Stimulated activated naive CD4-positive, alpha-beta T cell treated with Interleukin-2 at 50 U/mL for 16 hours (primary cell): Measurements from ENCODE around the gene MBLAC1.

ENCODE experiments used
- DNase-seq: peaks from one replicate; lab custom pipeline; 2025; lab: John Stamatoyannopoulos, UW

The MBLAC1 gene

DNA sequence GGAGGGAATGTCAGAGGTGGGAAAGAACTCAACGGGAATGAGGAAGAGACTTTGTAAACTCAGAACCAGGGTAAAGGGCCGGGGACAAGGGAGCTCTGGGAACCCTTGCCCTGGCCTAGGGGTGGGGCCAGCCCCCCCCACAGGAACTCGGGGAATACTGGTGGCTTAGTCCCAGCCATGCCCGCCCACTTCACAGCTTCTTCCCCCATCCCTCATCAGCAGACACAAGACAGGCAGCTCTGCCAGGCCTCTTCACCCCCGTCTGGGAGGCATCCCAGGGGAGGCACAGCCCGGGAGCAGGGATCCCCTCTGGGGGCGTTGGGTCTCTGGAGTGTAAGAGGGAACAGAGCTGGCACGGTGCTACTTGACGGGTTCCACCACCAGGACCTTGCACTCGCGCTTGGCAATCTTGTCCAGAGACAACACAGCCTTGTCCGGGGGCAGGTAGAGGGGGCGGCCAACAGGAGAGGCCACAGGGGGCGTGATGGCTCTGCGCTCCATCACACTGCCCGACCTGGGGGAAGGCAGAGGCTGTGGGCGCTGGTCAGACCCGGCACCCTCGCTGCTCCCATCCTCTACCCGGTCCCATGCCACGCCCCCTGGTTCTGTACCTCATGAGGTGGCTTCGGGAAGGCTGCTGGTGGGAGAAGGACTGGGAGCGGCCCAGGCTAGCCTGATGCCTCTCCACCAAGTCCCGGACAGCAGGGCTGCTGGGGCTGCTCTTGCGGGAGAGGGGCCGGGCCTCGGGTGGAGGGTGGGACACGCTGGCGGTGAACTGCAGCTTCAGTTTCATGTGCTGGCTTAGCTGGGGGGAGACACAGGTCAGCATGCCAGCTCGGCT, 28.1 kb downstream of the MBLAC1 start:
- no peak for DNase-seq

DNA sequence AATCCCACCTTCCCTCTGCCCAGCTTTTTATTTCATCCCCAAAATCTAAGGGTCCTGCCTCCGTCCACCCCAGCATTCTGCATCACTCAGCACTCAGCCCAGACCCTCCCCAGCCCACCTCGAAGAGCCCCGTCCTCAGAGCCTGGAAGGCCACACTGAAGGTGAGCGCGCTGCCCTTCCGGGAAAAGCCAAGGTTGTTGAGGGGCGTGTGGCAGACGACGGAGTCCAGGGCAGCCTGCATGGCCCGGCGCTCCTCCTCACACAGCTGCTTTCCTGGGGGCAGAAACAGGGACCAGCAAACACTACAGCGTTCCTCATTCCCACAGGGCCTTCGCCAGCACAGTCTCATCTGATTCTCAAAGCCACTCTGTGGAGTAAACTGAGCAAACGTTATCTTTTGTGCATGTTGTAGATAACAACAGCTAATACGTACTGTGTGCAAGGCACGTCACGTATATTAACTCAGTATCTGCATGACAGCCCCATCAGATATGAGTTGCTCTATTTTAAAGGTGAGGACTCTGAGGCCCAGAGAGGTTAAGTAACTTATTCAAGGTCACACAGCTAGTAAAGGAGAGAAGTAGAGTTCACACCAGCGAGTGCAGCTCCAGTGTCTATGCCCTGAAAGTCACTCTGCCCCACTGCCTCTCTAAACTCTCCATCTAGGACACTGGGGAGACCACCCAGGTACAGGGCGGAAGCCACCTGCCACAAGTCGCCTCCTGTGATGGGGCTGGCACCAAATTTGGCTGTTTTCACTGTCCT, 29.0 kb downstream of the MBLAC1 start:
- DNase-seq, result no peak

DNA sequence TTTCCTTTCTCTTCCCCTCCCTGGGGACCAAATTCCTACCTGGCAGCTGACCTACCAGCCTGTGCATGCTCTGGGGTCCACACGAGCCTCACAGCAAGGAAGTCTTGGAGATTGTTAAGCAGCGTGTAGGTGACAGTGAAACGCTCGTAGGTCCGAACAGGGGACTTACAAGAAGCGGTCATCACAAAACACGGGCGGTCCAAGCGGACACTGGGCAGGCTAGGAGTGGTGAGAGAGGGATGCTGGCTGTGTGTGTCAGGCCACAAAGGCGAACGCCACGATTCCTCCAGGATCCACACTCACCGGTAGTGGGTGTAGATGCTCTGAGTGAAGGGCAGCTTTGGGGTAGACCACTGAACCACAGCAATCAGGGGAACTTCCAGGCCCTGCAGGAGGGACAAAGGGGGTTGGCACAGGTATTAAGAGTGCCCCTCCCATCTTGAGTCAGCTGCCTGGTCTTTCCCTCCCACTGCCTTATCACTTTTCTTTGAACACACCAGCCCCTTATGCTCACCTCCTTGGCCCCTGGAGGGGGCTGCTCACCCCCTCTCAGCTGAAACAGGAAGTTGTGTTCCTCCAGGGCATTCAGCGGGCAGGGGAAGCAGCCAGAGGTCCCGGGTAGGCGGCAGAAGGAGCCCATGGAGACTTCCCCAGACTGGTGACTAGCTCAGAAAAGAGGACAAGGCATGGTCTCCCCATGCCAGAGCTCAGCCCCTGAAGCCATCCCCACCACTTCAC, 29.7 kb downstream of the MBLAC1 start:
- no peak for DNase-seq

DNA sequence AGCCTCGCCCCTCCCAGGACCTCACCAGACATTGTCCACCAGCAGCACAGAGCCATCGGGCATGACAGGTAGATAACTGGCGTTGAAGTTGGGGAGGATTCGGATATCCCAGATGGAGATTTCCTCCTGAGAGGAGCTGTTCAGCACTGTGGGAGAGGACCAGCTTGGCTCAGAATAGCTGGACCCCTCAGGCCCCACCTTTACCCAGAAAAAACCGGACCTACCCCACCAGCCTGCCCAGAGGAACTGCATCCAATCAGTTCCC, 30.2 kb downstream of the MBLAC1 start:
- no peak for DNase-seq

DNA sequence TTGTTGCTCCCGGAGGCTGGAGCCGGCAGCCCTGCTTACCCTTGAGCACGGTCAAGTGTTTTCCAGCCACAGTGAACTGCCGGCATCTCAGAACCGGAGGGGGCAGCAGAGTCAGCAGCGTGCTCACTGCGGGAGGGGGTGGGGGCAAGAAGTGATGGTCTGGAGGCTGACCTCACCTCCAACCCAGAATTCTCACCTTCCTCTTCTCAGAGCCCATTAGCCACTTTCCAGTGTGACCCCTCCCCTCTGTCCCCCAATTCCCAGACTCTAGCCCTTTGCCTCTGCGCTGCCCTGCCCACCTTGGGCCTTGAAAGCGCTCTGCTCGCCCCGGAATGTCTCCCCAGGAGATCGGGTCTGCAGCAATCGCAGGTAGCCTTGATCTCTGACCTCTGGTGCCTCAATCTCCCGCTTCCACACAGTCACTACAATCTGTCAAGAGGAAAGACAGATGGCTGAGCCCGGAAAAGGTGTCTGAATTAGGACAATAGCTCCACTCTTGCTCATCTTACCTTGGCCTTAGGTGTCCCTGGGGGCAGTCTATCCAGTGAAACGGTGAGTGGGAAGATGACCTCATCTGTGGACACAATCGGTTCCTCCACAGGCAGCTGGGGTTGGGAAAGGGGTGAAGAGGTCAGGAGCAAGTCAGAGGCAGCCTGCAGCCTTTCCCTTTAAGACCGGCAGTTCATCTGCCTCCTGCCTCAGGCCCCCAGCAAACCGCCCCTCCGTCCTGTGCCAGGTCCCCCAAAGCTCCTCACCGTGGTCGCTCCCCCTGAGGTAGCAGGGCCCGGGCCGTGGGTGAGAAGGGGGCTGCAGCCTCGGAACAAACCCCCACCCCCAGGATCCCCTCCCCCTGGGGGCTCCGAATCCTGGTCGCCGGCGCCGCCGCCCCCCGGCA, 30.8 kb downstream of the MBLAC1 start:
- no peak for DNase-seq

DNA sequence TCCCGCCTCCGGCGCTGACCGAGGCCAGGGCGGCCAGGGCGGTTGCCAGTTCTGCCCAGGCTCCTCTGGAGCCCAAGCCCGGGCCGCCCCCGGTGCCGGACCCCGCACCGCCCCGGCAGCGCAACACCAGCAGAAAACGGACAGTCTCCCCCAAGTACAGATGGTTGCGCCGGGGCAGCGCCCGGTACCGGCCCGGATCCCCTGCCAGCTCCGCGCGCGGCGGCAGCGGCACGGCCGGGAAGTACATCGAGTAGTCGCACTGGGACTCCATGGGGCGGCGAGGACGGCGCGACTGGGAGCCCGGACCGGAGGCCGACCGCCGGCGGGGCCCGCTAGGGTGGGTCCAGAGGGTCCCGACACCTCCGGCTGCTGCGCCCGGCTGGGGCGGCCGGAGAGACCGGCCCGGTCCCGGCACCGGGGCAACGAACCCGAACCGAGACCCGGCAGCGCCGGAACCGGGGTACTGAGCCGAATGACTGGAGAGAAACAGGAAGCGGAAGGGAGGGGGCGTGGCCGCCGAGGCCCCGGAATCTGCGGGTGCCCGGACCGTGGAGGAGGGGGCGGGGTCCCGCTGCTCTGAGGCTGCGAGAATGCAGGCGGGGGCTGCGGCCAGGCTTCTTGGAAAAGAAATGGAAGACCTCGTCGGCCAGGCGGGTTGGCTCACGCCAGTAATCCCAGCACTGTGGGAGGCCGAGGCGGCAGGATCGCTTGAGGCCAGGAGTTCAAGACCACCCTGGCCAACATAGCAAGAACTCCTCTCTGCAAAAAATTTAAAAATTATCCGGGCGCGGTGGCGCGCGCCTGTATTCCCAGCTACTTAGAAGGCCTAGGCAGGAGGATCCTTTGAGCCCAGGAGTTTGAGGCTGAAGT, 31.7 kb downstream of the MBLAC1 start, which contains the start of gene TRAPPC14:
TRAPPC14 (minus strand) TSS at position 495 of the 870 bp plus-strand sequence; CDS start at position 271, 224 bp downstream.
- peak; percentile 92 for DNase-seq

DNA sequence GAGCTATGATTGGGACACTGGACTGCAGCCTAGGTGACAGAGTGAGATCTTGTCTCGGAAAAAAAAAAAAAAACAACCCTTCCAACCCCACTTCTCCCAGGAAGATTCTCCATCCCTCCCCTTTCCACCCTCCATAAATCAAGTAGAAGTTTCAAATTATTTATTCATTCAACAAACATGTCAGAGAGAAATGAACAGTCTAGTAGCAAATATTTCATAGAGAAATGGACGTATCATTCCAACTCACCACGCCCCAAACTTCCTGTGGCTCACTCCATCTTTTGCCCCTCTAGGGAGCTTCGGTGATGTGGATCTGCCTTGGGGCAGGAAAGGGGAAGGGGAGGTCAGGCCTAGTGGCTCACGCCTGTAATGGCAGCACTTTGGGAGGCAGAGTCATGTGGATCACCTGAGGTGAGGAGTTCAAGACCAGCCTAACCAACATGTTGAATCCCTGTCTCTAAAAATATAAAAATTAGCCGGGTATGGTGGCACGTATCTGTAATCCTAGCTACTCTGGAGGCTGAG, 32.4 kb downstream of the MBLAC1 start:
- DNase-seq, result no peak

DNA sequence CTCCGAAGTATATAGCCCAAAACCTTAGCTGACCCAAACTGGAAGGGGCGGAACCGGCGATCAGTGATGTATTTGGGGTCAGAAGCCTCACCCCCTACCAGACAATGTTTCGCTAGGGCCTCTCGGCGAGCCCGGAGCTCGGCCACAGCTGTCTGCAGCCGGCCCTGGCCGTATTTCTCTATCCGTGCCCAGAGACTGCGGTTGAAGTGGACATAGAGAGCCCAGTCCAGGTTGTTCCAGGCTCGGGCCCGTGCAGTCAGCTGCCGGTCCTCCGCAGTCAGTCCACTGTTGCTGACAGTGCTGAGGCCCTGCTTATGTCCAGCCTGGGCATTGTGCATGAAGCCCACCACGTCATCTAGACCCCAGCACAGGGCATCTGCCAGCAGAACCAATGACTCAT, 33.3 kb downstream of the MBLAC1 start:
- DNase-seq, result no peak

DNA sequence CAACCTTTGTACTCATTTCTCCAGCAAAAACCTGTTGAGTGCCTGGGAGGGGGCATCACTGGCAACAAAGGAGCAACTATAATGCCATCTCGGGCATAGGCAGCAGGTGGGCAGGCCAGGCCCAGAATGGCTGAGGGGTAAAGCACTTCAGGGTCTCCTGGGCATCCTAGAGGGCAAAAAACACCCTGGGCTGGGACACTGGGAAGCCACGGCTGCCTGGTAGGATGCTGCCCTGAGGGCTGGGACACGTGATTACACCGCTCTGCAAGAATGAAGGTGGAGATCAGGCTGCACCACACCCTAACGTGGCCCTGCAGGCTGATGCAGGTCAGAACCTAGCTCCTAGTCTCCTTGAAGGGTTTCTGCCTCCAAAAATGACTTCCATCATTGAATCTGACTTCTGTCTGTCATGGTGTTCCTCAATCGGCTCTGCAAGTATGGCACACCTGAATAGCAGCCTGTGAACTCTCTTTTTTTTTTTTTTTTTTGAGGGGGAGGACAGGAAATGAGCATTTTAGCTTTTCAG, 36.3 kb downstream of the MBLAC1 start:
- no peak for DNase-seq

DNA sequence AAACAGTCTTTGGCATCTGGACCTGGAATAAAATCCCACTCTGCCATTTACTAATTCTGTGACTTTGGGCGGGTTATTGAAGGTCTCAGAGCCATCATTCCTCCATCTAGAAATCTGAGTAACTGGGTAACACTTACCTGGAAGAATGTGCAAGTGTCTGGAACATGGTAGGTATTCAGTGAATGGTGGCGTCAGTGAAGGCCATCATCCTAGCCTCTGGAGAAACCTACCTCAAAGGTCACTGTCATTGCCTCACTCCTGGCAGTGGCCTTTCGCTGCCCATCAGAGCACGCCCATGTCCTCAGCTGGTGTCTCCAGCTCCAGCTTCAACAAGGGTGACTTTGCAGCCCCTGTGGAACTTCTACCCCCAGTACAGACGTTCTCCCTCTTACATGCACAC, 37.1 kb downstream of the MBLAC1 start:
- no peak for DNase-seq

DNA sequence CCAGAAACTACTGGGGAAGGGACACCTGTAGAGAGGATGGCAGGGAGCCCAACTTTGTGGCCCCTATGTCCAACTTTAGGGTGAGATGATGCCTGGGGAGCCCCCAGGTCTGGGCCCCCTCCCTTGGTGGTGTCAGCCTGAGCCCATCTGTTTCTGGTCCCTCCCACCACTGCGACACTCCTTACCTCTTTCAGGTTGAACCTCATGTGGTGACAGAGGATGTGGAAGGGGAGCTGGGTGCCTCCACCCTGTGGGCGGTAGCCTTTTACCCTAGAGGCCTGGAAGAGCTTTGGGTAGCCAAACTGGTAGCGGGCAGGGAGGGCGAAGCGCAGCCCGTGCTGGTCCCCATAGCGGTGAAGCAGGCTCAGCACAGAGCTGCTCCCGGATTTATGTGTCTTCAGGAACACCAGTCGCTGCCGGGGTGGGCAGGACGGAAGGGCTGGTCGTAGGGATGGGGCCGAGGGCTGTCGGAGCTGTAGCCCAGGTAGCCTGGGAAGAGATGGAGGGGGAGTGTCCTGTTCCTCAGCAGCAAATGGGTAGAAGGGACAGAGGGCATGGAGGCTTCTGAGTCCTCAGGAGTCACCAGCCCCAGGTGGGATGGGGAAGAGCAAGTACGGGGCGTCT, 39.7 kb downstream of the MBLAC1 start:
- DNase-seq, result peak; percentile 38

DNA sequence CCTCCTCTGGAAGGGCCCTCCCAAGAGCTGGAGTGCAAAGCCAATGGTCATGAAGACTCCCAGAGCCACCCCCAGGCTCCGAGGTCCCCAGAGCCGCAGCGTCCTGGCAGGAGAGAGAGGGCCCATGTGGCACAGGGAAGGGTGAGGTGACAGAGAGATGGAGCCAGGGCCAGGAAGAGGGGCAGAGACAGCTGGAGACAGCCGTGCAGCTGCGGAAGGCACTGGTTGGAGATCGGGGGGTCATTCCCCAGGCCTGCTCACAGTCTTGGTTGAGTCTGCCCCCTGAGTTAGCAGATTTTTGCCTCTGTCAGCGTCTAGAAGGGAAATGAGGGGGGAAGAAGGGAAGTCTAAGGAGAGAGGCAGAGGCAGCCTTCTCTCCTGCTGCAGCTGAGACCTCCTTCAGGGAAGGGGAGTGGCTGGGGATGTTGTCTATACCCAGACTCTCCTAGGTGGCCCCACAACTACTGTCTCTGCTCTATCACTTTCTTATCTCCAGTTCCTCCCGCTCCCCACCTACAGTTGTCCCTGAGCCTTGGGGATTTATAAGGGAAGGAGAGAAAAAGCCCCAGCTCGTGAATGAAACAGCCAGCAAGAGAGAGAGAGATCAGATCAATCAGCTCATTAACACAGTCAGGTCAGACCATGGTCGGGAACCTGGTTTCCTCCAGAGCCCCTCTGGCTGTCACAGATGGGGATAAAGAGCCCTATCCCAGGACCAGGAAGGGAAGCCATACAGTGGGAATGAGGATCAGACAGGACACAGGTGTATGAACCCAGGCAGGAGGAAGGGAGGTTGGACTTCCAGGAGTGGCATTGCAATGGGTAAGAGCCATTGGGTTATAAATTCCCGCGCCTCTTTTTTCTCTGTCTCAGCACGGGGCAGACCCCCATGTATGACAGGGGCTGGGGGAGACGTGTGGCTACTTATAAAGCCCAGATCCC, 40.5 kb downstream of the MBLAC1 start:
- DNase-seq, result no peak

DNA sequence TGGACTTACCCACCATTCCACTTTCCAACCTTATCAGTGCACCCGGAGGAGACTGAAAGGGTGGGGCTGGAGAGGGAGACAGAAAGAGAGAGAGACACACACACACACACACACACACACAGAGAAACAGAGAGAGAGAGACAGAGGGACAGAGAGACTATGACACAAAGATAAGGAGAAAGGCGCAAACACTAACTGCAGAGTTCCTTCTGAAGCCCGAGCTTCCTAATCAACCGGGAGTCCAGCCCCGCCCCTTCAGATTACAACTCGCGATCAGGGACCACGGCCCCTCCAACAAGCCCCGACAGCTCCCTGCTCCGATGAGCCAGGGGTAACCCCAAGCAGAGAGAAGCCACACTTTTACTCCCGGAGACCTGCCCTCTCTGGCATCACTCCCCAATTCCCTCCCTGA, 41.2 kb downstream of the MBLAC1 start:
- DNase-seq, result no peak

DNA sequence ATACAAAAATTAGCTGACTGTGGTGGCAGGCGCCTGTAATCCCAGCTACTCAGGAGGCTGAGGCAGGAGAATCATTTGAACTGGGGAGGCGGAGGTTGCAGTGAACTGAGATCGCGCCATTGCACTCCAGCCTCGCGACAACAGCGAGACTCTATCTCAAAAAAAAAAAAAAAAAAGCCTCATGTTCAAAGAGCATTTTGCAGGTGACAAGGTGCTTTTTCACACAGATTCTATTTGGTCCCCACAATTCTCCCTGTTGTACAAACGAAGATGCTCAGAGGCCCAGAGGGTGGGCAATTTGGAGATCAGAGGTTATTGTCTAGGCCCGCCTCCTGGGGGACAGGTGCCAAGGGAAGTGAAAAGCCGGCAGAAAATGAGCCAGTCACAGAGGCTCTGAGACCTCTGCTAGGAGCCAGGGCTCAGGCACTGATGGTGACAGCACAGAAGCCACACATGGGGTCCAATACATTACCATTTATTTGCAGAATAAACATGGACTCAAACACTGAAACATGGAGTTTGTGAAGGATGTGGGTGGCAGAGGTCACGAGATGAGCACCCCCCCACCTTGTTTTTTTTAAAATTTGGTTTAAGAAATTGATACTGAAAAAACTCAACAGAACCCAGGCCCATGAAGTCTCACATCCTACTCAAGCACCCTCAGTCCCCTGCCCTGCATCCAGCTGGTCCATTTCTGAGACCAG, 42.5 kb downstream of the MBLAC1 start:
- no peak for DNase-seq

DNA sequence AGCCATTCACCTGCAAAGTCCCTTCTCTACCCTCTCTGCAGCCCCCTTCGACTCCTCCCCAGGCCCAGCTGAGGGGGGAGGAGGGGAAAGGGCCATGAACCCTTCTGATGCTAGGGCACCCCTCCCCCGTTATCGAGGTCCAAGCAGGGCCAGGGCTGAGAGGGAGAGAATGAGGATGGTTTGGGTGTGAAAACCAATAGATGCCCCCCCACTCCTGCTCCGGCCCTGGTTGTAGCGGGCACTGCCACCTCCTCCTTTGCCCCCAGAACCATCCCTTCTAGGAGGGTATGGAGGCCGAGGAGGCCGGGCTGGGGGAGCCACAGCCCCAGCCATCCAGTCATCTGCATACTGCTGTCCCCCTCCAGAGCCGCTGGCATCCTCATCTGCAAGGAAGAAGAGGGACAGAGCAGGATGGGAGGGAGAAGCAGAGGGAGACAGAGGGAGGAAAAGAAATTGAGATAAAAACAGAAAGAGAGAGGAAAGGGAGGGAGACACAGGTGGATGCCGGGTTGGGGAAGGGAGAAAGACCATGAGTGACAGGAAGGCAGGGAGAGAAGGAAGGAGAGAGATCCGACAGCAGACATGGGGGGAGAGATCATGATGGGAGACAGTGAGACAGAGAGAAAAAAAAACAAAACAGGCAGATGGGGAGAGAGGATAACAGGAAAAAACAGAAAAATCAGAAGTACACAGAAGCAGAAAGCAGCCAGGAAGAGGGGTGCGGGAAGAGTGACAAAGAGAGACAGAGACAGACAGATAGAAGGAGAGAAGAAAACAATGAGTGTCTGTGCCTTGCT, 43.5 kb downstream of the MBLAC1 start:
- no peak for DNase-seq

DNA sequence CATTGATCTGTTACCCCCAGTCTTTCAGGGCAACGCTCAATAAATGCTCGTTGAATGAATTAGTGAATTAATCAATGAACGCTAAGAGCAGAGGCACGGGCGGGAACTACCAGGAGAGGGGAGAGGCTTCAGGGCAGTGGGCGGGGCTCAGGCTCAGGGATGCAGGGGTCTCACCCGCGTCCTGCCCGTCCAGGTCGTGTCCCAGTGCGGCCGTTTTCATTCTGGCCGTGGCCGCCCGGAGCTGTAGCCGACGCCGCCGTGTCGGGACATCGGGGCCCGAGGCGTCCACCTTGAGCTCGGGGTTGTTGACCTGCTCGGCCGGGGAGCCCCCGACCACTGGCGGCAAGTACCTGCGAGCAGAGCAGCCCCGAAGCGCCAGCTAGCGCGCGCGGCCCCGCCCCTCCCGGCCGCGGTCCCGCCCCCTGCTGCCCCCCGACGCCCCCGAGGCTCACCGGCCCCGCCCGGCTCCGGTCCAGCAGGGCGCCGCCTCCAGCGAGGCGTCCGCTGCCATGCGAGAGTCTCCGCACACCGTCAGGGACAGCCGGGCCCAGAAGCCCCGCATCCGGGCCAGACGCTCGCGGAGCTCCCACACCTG, 44.4 kb downstream of the MBLAC1 start:
- DNase-seq, result peak; percentile 26

DNA sequence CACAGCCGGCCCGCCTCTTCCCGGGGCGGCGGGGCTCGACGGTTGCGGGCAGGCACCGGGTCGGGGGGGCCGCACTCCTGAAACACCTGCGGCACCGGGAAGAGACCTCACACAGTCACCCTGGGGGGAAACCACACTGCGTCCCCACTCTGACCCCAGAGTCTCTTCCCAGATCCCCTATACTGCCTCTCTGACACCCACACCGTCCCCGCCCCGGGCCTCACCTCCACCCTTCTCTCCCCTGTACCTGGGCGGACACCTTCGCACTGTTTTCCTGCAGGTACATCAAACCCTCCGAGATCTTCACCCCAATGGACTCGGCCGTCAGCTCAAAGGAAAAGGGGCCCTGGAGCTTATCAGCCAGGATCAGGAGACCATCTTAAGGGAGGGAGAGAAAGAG, 45.1 kb downstream of the MBLAC1 start:
- DNase-seq, result no peak
